ENCODE data around the gene SV2C.
"Not testable (repeated sequence)": the region's sequence is repeated elsewhere in the genome, so short reads cannot be mapped to it uniquely, and the experiment has no call there.

SV2C gene

GRCh38 chr5:76294573-76294972 is 211.4 kb downstream of the SV2C start:
- no peak for DNase-seq (ENCODE audit: low read depth)

DNA sequence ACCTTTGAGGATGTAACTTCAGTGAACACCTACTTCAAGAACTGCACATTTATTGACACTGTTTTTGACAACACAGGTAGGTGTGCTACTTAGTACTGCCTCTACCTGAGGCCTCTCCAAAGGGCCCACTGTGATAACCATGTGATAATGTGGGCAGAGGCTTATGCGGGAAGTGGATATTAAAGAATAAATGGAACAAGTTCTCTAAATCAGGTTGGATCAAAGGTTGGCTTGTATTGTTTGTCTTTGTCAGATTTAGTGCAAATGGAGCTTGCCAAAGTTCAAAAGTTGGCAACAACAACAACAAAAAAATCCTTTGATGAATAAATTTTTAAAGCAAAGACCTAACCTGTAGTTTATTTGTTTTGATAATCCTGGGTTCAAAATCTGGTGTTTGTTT is 215.7 kb downstream of the SV2C start:
- no peak for DNase-seq (ENCODE audit: low read depth)

- DNase-seq (ENCODE audit: low read depth): no peak
Observed at GRCh38 chr5:76299592-76299991, 216.4 kb downstream of the SV2C start.

GRCh38 chr5:76301932-76302331 is 218.7 kb downstream of the SV2C start:
- DNase-seq (ENCODE audit: low read depth): not testable (repeated sequence)

DNA sequence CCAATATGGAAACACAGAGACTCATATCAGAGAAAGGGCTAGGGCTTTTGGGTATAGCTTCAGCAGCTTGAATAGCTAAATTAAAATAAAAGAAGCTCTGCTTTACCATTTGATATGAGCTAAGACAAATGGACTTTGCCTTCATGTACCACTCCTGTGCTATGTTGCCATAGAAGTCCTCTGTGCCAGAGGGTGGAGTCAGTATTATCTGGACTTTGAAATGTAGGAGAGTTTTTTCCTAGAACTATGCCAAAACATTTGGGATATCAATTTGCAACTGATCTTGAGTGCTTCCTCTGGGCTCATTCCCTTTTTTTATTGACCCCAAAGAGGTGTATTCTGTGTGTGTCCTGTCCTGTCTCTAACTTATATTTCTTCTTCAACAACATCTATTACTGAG is 219.5 kb downstream of the SV2C start:
- not testable (repeated sequence) for DNase-seq (ENCODE audit: low read depth)

DNA sequence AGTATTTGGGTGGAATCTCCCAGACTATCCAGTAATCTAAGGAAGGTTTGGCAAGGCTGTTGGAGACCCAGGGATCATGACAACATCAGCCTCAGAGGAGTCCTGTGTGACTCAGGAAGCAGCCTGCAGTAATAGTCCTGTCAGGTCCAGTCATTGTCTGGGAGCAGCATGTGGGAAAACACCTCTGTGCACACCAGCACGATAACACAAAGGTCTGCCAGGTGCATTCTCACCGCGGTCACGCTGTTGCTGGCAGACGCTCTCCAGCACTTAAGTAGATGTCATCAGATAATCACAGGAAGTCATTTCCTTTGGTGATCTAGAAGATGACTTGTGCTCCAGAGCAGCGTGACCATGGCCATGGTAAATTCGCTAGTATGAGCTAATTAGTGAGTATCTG is 220.7 kb downstream of the SV2C start:
- no peak for DNase-seq (ENCODE audit: low read depth)

DNA sequence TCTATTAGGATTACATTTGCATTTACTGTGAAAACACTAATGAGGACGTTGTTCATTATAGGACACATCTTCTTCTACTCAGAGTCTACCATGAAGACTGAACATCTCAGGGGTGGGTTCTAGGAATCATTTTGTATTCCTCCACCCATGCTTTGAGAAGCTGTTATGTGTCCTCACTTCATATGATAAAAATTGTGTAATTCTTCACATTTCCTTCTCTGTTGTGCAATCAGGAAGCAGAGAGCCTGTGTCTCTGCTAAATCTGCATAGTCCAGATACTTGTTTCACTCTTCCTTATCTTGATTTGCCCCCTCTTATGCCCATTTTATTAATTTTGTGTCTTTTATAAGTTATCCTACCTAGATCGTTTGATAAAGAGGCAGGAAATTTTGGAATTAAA is 222.1 kb downstream of the SV2C start:
- DNase-seq (ENCODE audit: low read depth): no peak

DNA sequence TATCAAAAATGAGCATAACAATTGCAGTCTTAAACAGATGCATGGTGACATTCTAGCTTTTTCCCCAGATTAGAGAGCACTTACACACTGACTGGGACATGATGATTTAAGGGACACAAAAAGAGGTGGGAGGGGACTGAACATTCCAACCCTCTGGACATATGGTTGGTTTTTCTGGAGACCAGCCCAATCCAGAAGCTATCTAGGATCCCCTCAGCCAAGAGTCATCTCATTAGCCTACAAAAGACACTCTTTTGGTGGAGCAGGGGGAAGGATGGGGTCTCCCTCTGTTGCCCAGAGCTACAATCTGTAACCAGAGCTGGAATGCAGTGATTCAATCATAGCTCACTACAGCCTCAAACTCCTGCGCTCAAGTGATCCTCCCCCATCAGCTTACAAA is 222.6 kb downstream of the SV2C start:
- DNase-seq (ENCODE audit: low read depth): no peak

DNA sequence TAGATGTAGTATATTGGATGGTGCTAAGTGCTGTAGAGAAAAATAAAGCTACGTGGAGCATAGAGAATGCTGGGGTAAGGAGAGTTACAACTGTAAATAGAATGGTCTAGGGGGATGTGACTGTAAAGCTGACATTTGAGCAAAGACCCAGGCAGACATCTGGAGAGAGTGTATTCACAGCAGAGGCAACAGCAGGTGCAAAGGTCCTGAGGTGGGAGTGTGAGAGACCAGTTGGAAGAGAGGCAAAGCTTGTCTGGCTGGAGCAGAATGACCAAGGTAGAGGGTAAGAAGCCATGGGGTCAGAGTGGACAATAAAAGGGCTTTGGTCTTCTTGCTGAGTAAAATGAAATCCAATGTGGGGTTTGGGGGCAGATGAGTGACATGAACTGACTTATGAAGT is 227.0 kb downstream of the SV2C start:
- no peak for DNase-seq (ENCODE audit: low read depth)

- DNase-seq (ENCODE audit: low read depth): no peak
Observed at GRCh38 chr5:76312783-76313182, 229.6 kb downstream of the SV2C start.

DNA sequence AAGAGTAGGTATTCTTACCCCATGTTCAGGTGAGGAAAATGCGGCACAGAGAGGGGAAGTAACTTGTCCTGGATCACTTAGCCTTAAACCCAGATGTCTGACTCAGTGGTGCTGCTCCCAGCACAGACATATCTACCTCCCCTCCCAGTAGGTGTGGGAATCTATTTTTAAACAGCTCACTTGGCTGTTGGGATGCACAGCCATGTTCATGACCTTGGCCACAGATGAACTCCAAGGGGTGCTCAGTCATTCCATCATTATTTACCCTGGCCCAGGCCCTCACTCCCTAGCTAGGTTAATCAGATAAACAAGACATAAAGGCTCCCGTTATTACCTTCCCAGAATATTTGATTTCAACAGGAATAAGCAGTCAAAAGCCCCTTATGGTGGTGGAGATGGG is 231.5 kb downstream of the SV2C start:
- DNase-seq (ENCODE audit: low read depth): no peak

DNA sequence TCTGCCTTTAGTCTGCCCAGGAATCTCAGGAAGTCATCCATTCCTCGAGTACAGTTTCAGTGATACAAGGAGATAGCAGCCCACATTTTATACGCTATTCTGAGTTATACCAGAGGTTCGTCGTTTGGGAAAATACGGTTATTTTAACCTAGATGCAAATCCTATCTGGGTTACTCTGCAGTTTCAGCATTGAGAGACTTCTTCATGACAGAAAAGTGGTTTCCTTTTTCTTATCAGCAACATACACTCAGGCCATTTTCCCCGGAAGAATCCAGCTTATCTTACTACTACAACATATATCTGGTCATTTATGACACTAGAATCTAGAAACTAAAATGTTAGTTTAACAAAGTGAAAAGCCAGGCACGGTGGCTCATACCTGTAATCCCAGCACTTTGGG is 236.5 kb downstream of the SV2C start:
- DNase-seq (ENCODE audit: low read depth): no peak

- DNase-seq (ENCODE audit: low read depth): not testable (repeated sequence)
Observed at GRCh38 chr5:76323494-76323893, 240.3 kb downstream of the SV2C start.

DNA sequence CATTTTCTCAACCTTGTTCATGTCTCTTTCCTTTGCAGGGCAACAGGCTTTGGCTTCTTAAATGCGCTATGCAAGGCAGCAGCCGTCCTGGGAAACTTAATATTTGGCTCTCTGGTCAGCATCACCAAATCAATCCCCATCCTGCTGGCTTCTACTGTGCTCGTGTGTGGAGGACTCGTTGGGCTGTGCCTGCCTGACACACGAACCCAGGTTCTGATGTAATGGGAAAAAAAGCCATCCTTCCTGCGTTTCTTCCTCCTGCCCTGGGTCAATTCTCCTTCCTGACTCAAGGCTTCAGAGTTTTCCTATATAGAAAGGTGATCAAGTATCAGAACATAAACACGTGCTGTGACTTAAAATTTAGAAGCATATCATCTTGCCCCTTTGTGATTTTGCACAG is 242.1 kb downstream of the SV2C start:
- no peak for DNase-seq (ENCODE audit: low read depth)

DNA sequence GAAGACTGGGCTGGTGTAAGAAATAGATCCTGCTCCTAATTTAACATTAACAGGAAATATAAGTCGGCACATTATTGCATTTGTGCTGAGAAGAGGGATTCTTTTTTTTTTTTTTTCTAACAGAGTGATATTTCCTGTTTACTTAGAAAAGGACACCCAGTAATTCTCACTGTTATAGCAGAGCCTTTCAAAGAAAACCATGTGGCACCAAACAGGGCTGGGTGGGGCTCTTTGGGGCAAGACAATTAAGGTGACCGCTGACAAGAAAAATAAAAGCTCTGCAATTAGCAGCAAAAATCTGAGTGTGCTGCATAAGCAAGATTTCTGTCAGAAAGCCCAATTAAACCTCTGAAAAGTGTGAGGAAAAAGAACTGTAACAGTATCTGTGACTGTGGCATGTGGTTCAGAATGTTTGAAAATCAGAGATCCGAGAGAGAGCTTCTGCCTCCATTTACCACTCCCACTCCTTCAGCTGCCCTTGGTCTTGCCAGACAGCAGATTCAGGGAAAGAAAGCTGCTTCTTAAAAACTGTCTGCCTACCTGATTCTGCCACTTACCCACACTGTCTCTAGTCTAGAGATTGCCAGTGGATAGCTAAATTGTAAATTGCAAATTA is 242.8 kb downstream of the SV2C start:
- DNase-seq (ENCODE audit: low read depth): no peak

DNA sequence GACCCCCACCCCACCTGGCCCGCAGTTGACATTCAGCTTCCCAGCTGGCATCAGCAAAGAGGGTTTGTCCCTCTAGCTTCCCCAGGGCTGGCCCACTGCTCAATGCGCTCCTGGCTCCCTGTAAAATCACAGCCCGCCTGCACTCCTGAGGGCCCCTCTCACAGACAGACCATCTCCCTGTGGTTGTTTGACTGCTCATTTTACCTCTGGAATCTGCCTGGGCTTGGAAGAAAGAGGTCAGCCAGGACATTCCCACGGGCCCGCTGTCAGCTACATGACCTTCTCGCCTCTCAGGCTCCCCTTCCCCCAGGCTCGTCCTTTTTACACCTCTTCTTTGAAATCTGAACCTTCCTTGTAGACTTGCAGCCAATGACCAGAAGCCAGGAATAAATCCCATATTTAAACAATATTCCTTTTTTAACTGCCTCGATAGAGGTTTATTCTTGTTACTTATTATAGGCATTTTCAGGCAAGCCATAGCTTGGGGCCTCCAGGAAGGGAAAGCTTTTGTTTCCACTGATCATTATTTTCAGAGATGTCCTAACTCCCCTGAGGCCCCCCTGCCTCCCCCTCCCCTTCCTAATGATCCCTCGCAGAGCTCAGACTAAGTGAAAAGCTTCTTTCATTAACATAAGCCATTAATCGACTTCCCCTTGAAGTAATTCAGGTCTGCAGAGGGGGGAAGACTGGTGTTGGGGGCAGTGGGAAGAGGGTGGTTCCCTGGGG is 243.6 kb downstream of the SV2C start:
- no peak for DNase-seq (ENCODE audit: low read depth)

GRCh38 chr5:76329346-76329745 is 246.2 kb downstream of the SV2C start:
- no peak for DNase-seq (ENCODE audit: low read depth)

DNA sequence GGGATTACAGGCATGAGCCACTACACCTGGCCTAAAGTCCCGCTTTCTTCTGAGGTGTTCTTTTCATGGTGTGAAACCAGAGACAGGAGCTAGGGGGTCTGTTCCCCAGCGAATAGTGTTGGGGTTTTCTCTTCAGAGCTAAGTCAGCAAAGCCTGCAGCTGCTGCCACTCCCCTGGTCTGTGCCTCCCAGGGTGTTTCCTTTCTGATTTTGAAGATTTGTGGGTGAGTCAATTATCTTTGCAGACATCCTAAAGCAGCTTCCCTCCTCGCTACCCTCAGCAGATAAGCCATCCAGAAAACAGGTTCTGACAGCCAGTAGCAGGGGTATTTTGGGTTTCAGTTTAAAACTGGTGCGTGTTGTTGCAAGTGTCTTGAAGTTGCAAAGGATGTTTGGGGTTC is 247.9 kb downstream of the SV2C start:
- no peak for DNase-seq (ENCODE audit: low read depth)

DNA sequence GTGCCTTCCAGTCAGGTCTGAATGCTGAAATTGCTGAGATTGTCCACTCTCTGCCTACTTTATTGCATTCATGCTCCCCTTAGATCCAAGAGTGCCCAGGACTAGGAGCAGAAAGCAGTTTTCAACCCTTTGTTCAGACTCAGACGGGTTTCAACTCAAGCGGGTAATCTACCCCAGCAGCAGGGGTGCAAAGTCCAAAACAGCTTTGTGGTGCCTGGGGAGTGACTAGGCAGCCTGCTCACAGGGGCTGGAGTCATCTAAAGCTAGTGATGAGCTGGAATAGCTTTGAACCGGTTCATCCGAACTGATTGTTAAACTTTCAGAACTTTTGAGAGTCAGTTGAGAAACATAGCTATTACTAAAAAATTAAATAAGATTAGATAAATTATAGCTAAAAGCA is 248.9 kb downstream of the SV2C start:
- DNase-seq (ENCODE audit: low read depth): no peak

GRCh38 chr5:76332611-76333205 is 249.5 kb downstream of the SV2C start:
- no peak for DNase-seq (ENCODE audit: low read depth)

DNA sequence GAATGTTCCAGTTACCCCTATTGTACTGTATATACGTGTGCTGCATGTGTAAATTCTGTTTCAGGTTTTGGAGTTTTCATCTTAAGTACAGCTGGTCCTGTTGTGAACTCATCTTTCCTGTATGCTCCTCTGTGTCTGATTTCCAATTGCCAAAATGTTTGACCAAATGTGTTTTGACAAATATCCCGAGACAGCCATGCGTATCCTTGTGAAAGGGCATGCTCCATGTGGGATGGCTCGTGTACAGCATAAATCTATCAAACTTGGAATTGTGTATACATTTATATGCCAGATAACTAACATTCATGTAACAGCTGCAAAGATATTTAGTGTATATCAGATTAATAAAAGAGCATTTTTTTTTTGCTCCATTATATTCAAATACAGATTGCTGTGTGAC is 250.4 kb downstream of the SV2C start:
- DNase-seq (ENCODE audit: low read depth): no peak

DNA sequence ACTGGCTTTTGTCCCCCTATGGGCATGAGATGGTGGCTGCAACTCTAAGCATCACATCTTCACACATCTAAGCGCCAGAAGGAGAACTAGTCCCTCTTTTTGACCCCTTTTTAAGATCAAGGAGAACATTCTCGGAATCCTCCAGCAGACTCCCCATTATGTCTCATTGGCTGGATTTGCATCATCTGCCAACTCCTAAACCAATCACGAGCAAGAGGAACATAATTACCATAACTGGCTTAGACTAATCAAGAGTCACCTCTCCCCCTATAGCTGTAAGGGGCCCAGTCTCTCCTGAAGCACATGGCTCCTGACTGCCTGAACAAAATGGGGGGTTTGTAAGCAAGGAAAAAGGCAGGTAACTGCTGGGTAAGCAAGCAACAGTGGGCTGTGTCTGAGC is 251.4 kb downstream of the SV2C start:
- DNase-seq (ENCODE audit: low read depth): no peak

- not testable (repeated sequence) for DNase-seq (ENCODE audit: low read depth)
Observed at GRCh38 chr5:76335451-76335850, 252.3 kb downstream of the SV2C start.
